ENCODE results near the gene MYH11. TPM values are rescaled to one million over a fixed set of nuclear protein-coding genes. Genes with fewer than 3 reads are reported as not detected.

Gene MYH11
- polyA plus RNA-seq, 3 donors, result 0.06 TPM; not detected in 2

DNA sequence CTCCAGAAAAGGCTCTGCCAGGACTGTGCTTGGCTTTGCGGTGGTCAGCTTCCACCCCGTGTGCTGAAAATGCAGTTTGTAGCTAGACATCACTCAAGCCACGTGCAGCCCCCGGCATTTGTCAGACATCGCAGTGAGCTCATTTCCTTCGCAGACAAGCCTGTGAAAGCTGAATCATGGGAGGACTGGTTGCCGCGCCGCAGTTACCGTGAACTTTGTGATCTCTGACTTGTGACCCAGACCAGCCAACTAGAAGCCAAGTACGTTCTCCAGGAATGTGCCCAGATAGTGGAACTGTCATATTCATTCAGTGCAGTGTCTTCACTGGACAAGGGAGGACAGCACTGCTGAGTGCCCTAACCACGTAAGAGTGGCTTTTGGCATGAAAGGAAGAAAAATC, 148.7 kb downstream of the MYH11 start:
- TF ChIP-seq, protein P1, sequence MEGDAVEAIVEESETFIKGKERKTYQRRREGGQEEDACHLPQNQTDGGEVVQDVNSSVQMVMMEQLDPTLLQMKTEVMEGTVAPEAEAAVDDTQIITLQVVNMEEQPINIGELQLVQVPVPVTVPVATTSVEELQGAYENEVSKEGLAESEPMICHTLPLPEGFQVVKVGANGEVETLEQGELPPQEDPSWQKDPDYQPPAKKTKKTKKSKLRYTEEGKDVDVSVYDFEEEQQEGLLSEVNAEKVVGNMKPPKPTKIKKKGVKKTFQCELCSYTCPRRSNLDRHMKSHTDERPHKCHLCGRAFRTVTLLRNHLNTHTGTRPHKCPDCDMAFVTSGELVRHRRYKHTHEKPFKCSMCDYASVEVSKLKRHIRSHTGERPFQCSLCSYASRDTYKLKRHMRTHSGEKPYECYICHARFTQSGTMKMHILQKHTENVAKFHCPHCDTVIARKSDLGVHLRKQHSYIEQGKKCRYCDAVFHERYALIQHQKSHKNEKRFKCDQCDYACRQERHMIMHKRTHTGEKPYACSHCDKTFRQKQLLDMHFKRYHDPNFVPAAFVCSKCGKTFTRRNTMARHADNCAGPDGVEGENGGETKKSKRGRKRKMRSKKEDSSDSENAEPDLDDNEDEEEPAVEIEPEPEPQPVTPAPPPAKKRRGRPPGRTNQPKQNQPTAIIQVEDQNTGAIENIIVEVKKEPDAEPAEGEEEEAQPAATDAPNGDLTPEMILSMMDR (IDR thresholded peaks at IDR 0.05), result no peak
- Mint-ChIP-seq H3K9me3 (peaks cover 0 to 3% (median 0%) of the 10 kb centered on the region in 7 donors), H3K27ac (peak overlapping the region in 2 of 7 donors; percentile 2 to 48), H3K4me1 (peaks cover 2% of the 10 kb centered on the region), H3K27me3 (ENCODE audit: low read depth in 3 of 3) (peaks cover 0 to 3% (median 2%) of the 10 kb centered on the region in 3 donors), H3K36me3 (peaks cover 38 to 71% of the 10 kb centered on the region in 2 donors), H3K4me3 (no peak overlapping the region)
- DNase-seq, result no peak
- H3K4me2 ChIP-seq (replicated peaks; ENCODE audit: extremely low read depth, low read length, poor library complexity, severe bottlenecking), result no peak overlapping the region
- intact Hi-C loops (cut with micrococcal nuclease), result loop anchor here (10.0 kb wide), 2 partner anchors 183 to 283 kb away; no protein-coding TSS in a partner anchor
- H2AFZ ChIP-seq (ENCODE audit: insufficient read depth, low read depth, low read length, poor library complexity, severe bottlenecking), result no peak overlapping the region
- H3K36me3 ChIP-seq (replicated peaks in 1 of 2; ENCODE audit: control insufficient read depth in 1 of 2, insufficient read depth in 2 of 2, low read length in 2 of 2), result peaks cover 22 to 71% of the 10 kb centered on the region in 2 donors
- no peaks in the 10 kb centered on the region for H3K27me3 ChIP-seq (ENCODE audit: control insufficient read depth in 2 of 2, insufficient read depth in 2 of 2, low read length in 2 of 2)
- H4K20me1 ChIP-seq (ENCODE audit: insufficient read depth, low read length), result peaks cover 42% of the 10 kb centered on the region
- H3K4me3 ChIP-seq (replicated peaks in 1 of 3; ENCODE audit: low read depth in 2 of 3, low read length in 3 of 3), result no peak overlapping the region
- WGBS (ENCODE audit: insufficient coverage), result 96% methylated on average over 11 of the region's 12 CpGs
- H3K27ac ChIP-seq (ENCODE audit: low read depth in 1 of 2, low read length in 2 of 2), result no peak overlapping the region
- H3K9me3 ChIP-seq (replicated peaks in 1 of 2; ENCODE audit: control insufficient read depth in 1 of 2, insufficient read depth in 1 of 2, low read length in 2 of 2), result no peaks in the 10 kb centered on the region
- H3K9ac ChIP-seq (ENCODE audit: insufficient read depth, low read length, poor library complexity, severe bottlenecking), result no peak overlapping the region
- no peaks in the 10 kb centered on the region for H3K4me1 ChIP-seq (ENCODE audit: control insufficient read depth in 1 of 2, insufficient read depth in 2 of 2, low read length in 2 of 2)
- no peaks in the 10 kb centered on the region for H3K79me2 ChIP-seq (ENCODE audit: insufficient read depth, low read length)

DNA sequence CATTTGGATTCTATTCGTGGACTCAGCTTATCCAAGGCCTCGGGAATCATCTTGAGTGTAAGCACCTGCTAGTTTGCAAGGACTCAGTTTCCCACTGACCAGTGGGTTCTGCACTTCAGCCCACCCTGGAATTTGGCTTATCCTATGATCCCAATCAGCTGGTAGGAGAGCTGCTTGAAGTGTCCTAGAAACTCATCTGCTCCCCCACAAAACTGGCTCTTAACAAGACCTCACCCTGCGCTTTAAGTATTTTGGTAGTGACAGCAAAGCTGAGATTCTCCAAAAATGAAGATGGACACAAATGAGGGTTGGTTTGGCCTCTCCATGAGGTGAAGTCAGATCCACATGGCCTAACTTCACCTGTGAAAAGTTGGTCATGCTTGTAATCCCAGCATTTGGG, 149.5 kb downstream of the MYH11 start:
- Mint-ChIP-seq H3K27ac (no peak overlapping the region), H3K4me1 (peaks cover 2% of the 10 kb centered on the region), H3K4me3 (no peak overlapping the region), H3K27me3 (ENCODE audit: low read depth in 3 of 3) (peaks cover 0 to 3% (median 2%) of the 10 kb centered on the region in 3 donors), H3K9me3 (peaks cover 0 to 3% (median 0%) of the 10 kb centered on the region in 7 donors), H3K36me3 (peaks cover 42 to 76% of the 10 kb centered on the region in 2 donors)
- H3K9me3 ChIP-seq (replicated peaks in 1 of 2; ENCODE audit: control insufficient read depth in 1 of 2, insufficient read depth in 1 of 2, low read length in 2 of 2), result no peaks in the 10 kb centered on the region
- intact Hi-C loops (cut with micrococcal nuclease), result loop anchor here (10.0 kb wide), 2 partner anchors 183 to 283 kb away; no protein-coding TSS in a partner anchor
- H3K4me1 ChIP-seq (ENCODE audit: control insufficient read depth in 1 of 2, insufficient read depth in 2 of 2, low read length in 2 of 2), result no peaks in the 10 kb centered on the region
- H4K20me1 ChIP-seq (ENCODE audit: insufficient read depth, low read length), result peaks cover 37% of the 10 kb centered on the region
- no peak overlapping the region for H2AFZ ChIP-seq (ENCODE audit: insufficient read depth, low read depth, low read length, poor library complexity, severe bottlenecking)
- WGBS (ENCODE audit: insufficient coverage), result 100% methylated on average over 3 of the region's 3 CpGs
- no peak overlapping the region for H3K27ac ChIP-seq (ENCODE audit: low read depth in 1 of 2, low read length in 2 of 2)
- no peaks in the 10 kb centered on the region for H3K79me2 ChIP-seq (ENCODE audit: insufficient read depth, low read length)
- TF ChIP-seq, protein P1 (IDR thresholded peaks at IDR 0.05), result no peak
- DNase-seq, result no peak
- H3K9ac ChIP-seq (ENCODE audit: insufficient read depth, low read length, poor library complexity, severe bottlenecking), result no peak overlapping the region
- no peak overlapping the region for H3K4me2 ChIP-seq (replicated peaks; ENCODE audit: extremely low read depth, low read length, poor library complexity, severe bottlenecking)
- H3K27me3 ChIP-seq (ENCODE audit: control insufficient read depth in 2 of 2, insufficient read depth in 2 of 2, low read length in 2 of 2), result no peaks in the 10 kb centered on the region
- H3K36me3 ChIP-seq (replicated peaks in 1 of 2; ENCODE audit: control insufficient read depth in 1 of 2, insufficient read depth in 2 of 2, low read length in 2 of 2), result peaks cover 29 to 79% of the 10 kb centered on the region in 2 donors
- H3K4me3 ChIP-seq (replicated peaks in 1 of 3; ENCODE audit: low read depth in 2 of 3, low read length in 3 of 3), result no peak overlapping the region
